Activated gamma-delta T cell (primary cell): Measurements from ENCODE around the gene NDUFS7.

Source experiments
- DNase-seq: peaks from one replicate; lab custom pipeline; 2025; lab: John Stamatoyannopoulos, UW

The NDUFS7 gene

GRCh38 chr19:1384478-1385110 is 887 bp downstream of the NDUFS7 start:
- no peak for DNase-seq

GRCh38 chr19:1385816-1386215 is 2.1 kb downstream of the NDUFS7 start:
- DNase-seq, result no peak

- DNase-seq, result no peak
Observed at GRCh38 chr19:1386945-1387683, 3.4 kb downstream of the NDUFS7 start.

GRCh38 chr19:1387684-1388636 is 4.3 kb downstream of the NDUFS7 start:
- DNase-seq, result no peak

GRCh38 chr19:1388637-1389026 is 4.9 kb downstream of the NDUFS7 start:
- DNase-seq, result no peak

GRCh38 chr19:1389033-1389940 is 5.6 kb downstream of the NDUFS7 start:
- no peak for DNase-seq

GRCh38 chr19:1390890-1391423 is 7.2 kb downstream of the NDUFS7 start:
- DNase-seq, result no peak

GRCh38 chr19:1392407-1392806 is 8.7 kb downstream of the NDUFS7 start:
- DNase-seq, result no peak

- DNase-seq, result no peak
Observed at GRCh38 chr19:1392939-1393530, 9.3 kb downstream of the NDUFS7 start.

GRCh38 chr19:1393841-1394240 is 10.1 kb downstream of the NDUFS7 start:
- no peak for DNase-seq

- DNase-seq, result no peak
Observed at GRCh38 chr19:1394252-1395193, 10.8 kb downstream of the NDUFS7 start.

- DNase-seq, result no peak
Observed at GRCh38 chr19:1395194-1396018, 11.7 kb downstream of the NDUFS7 start.

GRCh38 chr19:1396019-1396767 is 12.5 kb downstream of the NDUFS7 start:
- no peak for DNase-seq

- no peak for DNase-seq
Observed at GRCh38 chr19:1396768-1397679, 13.3 kb downstream of the NDUFS7 start.

GRCh38 chr19:1397838-1398237 is 14.1 kb downstream of the NDUFS7 start:
- no peak for DNase-seq

- no peak for DNase-seq
Observed at GRCh38 chr19:1399079-1399478, 15.4 kb downstream of the NDUFS7 start.

GRCh38 chr19:1399745-1400144 is 16.0 kb downstream of the NDUFS7 start:
- DNase-seq, result no peak
